Measurements from ENCODE around the gene IDE.

- TF ChIP-seq EZH2 (IDR thresholded peaks at IDR 0.05; ENCODE audit: insufficient read depth, poor library complexity, severe bottlenecking), result no peak
- no peak for TF ChIP-seq EZH2phosphoT487 (IDR thresholded peaks at IDR 0.05; ENCODE audit: insufficient read depth, low read depth)
Measured at GRCh38 chr10:92550924-92551323, 23.0 kb downstream of the IDE start.

All from GM23248 (cell line).